Stimulated activated naive B cell treated with anti-CD40 and anti-IgM and Interleukin-4, amounts not matched to agents 10 μg/mL and 1 μg/mL and 100 μg/mL, for 72 hours (primary cell): ENCODE data around the gene TRIP11.
A peak's percentile ranks its signal among the peaks of the same experiment; 100 is the strongest.
"Not testable (repeated sequence)": the region's sequence is repeated elsewhere in the genome, so short reads cannot be mapped to it uniquely, and the experiment has no call there.

Experiments
- ATAC-seq, 2 donors: fragments of 150-1000 bp; cut with Tn5 transposase; replicated peaks; 2 replicates each; pipeline ENCODE4 v1.10.0; 2021; ENCODE audit warnings: moderate library complexity in 1 of 2
- DNase-seq: peaks from one replicate; pipeline ENCODE4 v3.0.0; 2021
- H3K27ac Mint-ChIP-seq: one replicate; pipeline ENCODE4 v1.8.0; 2022; ENCODE audit warnings: mild to moderate bottlenecking, mixed read lengths
- H3K27me3 Mint-ChIP-seq, 2 donors: one replicate each; pipeline ENCODE4 v1.8.0; 2022; ENCODE audit warnings: mixed read lengths in 2 of 2
- H3K36me3 Mint-ChIP-seq, 2 donors: one replicate each; pipeline ENCODE4 v1.8.0; 2022; ENCODE audit warnings: mixed read lengths in 2 of 2, mild to moderate bottlenecking in 1 of 2
- H3K4me1 Mint-ChIP-seq, 2 donors: one replicate each; pipeline ENCODE4 v1.8.0; 2022; ENCODE audit warnings: mixed read lengths in 2 of 2, mild to moderate bottlenecking in 1 of 2
- H3K4me3 Mint-ChIP-seq, 2 donors: one replicate each; pipeline ENCODE4 v1.8.0; 2022; ENCODE audit warnings: mild to moderate bottlenecking in 2 of 2, mixed read lengths in 2 of 2, moderate library complexity in 1 of 2
- H3K9me3 Mint-ChIP-seq, 2 donors: one replicate each; pipeline ENCODE4 v1.8.0; 2022; ENCODE audit warnings: mixed read lengths in 2 of 2, mild to moderate bottlenecking in 1 of 2

Gene TRIP11

GRCh38 chr14:92039719-92040430 is at the start of gene TRIP11:
TRIP11 (minus strand) TSS chr14:92040059; CDS start chr14:92039685, 374 bp downstream.
- H3K4me3 Mint-ChIP-seq: peak within 1 kb of the TSS; percentile 90 to 95
- H3K27ac Mint-ChIP-seq: peak within 1 kb of the TSS; percentile 96
- peak; percentile 94 for DNase-seq
- ATAC-seq: peak; percentile 98
- no peaks in the 10 kb centered on the region for H3K9me3 Mint-ChIP-seq
- H3K4me1 Mint-ChIP-seq: peaks cover 16 to 29% of the 10 kb centered on the region in 2 donors
- peaks cover 3 to 5% of the 10 kb centered on the region in 2 donors for H3K36me3 Mint-ChIP-seq
- no peaks in the 10 kb centered on the region for H3K27me3 Mint-ChIP-seq

- ATAC-seq: no peak
- Mint-ChIP-seq H3K4me3 (no peak overlapping the region), H3K27ac (no peak overlapping the region), H3K27me3 (no peaks in the 10 kb centered on the region), H3K36me3 (peaks cover 21 to 45% of the 10 kb centered on the region in 2 donors), H3K4me1 (no peaks in the 10 kb centered on the region), H3K9me3 (no peaks in the 10 kb centered on the region)
- DNase-seq: no peak
Observed at GRCh38 chr14:92088494-92088893, 48.6 kb upstream of the TRIP11 start.

GRCh38 chr14:92074555-92074954 is 34.7 kb upstream of the TRIP11 start:
- Mint-ChIP-seq H3K4me3 (no peak overlapping the region), H3K4me1 (peaks cover 0 to 2% of the 10 kb centered on the region in 2 donors), H3K27ac (no peak overlapping the region), H3K27me3 (no peaks in the 10 kb centered on the region), H3K9me3 (no peaks in the 10 kb centered on the region), H3K36me3 (peaks cover 9 to 24% of the 10 kb centered on the region in 2 donors)
- DNase-seq (no peak), ATAC-seq (no peak)

- no peak for ATAC-seq
Observed at GRCh38 chr14:92058006-92058917, 18.4 kb upstream of the TRIP11 start.

GRCh38 chr14:92049781-92050180 is 9.9 kb upstream of the TRIP11 start:
- Mint-ChIP-seq H3K36me3 (peaks cover 23 to 24% of the 10 kb centered on the region in 2 donors), H3K4me3 (no peak overlapping the region), H3K27me3 (no peaks in the 10 kb centered on the region), H3K9me3 (peaks cover 10 to 17% of the 10 kb centered on the region in 2 donors), H3K4me1 (no peaks in the 10 kb centered on the region), H3K27ac (no peak overlapping the region)
- no peak for ATAC-seq
- no peak for DNase-seq

More at GRCh38 chr14:92058006-92058917, 18.4 kb upstream of the TRIP11 start:
- Mint-ChIP-seq H3K27ac (no peak overlapping the region), H3K27me3 (no peaks in the 10 kb centered on the region), H3K36me3 (peaks cover 7 to 9% of the 10 kb centered on the region in 2 donors), H3K4me3 (no peak overlapping the region), H3K9me3 (no peaks in the 10 kb centered on the region), H3K4me1 (no peaks in the 10 kb centered on the region)
- DNase-seq: no peak

GRCh38 chr14:92049221-92049620 is 9.4 kb upstream of the TRIP11 start:
- not testable (repeated sequence) for H3K4me1 Mint-ChIP-seq, H3K27ac Mint-ChIP-seq, DNase-seq, H3K4me3 Mint-ChIP-seq, H3K27me3 Mint-ChIP-seq, ATAC-seq
- Mint-ChIP-seq H3K9me3 (peaks cover 10 to 17% of the 10 kb centered on the region in 2 donors), H3K36me3 (peaks cover 23 to 24% of the 10 kb centered on the region in 2 donors)

GRCh38 chr14:92045904-92046303 is 6.0 kb upstream of the TRIP11 start:
- not testable (repeated sequence) for H3K4me3 Mint-ChIP-seq, H3K27ac Mint-ChIP-seq, ATAC-seq, H3K27me3 Mint-ChIP-seq, DNase-seq, H3K4me1 Mint-ChIP-seq
- Mint-ChIP-seq H3K9me3 (peaks cover 10 to 17% of the 10 kb centered on the region in 2 donors), H3K36me3 (peaks cover 19 to 24% of the 10 kb centered on the region in 2 donors)

GRCh38 chr14:92041766-92042165 is 1.9 kb upstream of the TRIP11 start:
- not testable (repeated sequence) for H3K36me3 Mint-ChIP-seq, DNase-seq, H3K27me3 Mint-ChIP-seq, ATAC-seq, H3K27ac Mint-ChIP-seq, H3K9me3 Mint-ChIP-seq
- peak overlapping the region in 1 of 2 donors; percentile 31 for H3K4me3 Mint-ChIP-seq
- peaks cover 14 to 25% of the 10 kb centered on the region in 2 donors for H3K4me1 Mint-ChIP-seq

- Mint-ChIP-seq H3K27me3 (no peaks in the 10 kb centered on the region), H3K4me1 (peaks cover 16 to 29% of the 10 kb centered on the region in 2 donors), H3K4me3 (no peak overlapping the region), H3K9me3 (no peaks in the 10 kb centered on the region), H3K36me3 (peaks cover 3 to 5% of the 10 kb centered on the region in 2 donors), H3K27ac (no peak overlapping the region)
- ATAC-seq: no peak
- DNase-seq: no peak
Observed at GRCh38 chr14:92041203-92041602, 1.3 kb upstream of the TRIP11 start.

- ATAC-seq: peak; percentile 38
Observed at GRCh38 chr14:92040431-92041051, 682 bp upstream of the TRIP11 start.

GRCh38 chr14:92039063-92039718 is 668 bp downstream of the TRIP11 start:
- H3K36me3 Mint-ChIP-seq: peaks cover 3 to 5% of the 10 kb centered on the region in 2 donors
- DNase-seq (no peak), ATAC-seq (peak in 1 of 2 donors; percentile 19)
- H3K9me3 Mint-ChIP-seq: no peaks in the 10 kb centered on the region
- peak overlapping the region; percentile 90 to 95 for H3K4me3 Mint-ChIP-seq
- H3K27me3 Mint-ChIP-seq: no peaks in the 10 kb centered on the region
- H3K4me1 Mint-ChIP-seq: peaks cover 16 to 29% of the 10 kb centered on the region in 2 donors
- peak overlapping the region; percentile 96 for H3K27ac Mint-ChIP-seq

More at GRCh38 chr14:92040431-92041051, 682 bp upstream of the TRIP11 start:
- no peak for DNase-seq
- Mint-ChIP-seq H3K4me3 (peak overlapping the region; percentile 90 to 95), H3K27me3 (no peaks in the 10 kb centered on the region), H3K36me3 (peaks cover 3 to 5% of the 10 kb centered on the region in 2 donors), H3K4me1 (peaks cover 16 to 29% of the 10 kb centered on the region in 2 donors), H3K9me3 (no peaks in the 10 kb centered on the region), H3K27ac (peak overlapping the region; percentile 96)

- H3K4me3 Mint-ChIP-seq: peak overlapping the region; percentile 5 to 90
- DNase-seq (no peak), ATAC-seq (no peak)
- H3K9me3 Mint-ChIP-seq: no peaks in the 10 kb centered on the region
- no peaks in the 10 kb centered on the region for H3K27me3 Mint-ChIP-seq
- H3K4me1 Mint-ChIP-seq: peaks cover 16 to 38% of the 10 kb centered on the region in 2 donors
- no peak overlapping the region for H3K27ac Mint-ChIP-seq
- H3K36me3 Mint-ChIP-seq: peaks cover 5 to 12% of the 10 kb centered on the region in 2 donors
Observed at GRCh38 chr14:92037989-92038388, 1.9 kb downstream of the TRIP11 start.

- DNase-seq (no peak), ATAC-seq (no peak)
- Mint-ChIP-seq H3K36me3 (peaks cover 11 to 14% of the 10 kb centered on the region in 2 donors), H3K27ac (no peak overlapping the region), H3K27me3 (no peaks in the 10 kb centered on the region), H3K4me3 (no peak overlapping the region), H3K4me1 (peaks cover 16 to 38% of the 10 kb centered on the region in 2 donors), H3K9me3 (no peaks in the 10 kb centered on the region)
Observed at GRCh38 chr14:92035890-92036289, 4.0 kb downstream of the TRIP11 start.
